ENCODE measurements around the gene KRTAP9-7. TPM values are rescaled to one million over a fixed set of nuclear protein-coding genes. Genes with fewer than 3 reads are reported as not detected.

KRTAP9-7 gene
- total and polyA plus RNA-seq, 2 of the 4 experiments (the other 2 are of a cell fraction), result not detected

GRCh38 chr17:41256291-41256685, 19.2 kb upstream of the KRTAP9-7 start:
- H4K8ac ChIP-seq (ENCODE audit: low read depth in 2 of 2, low read length in 2 of 2), result no peak overlapping the region
- CTCF ChIA-PET, result no interaction called here

More at GRCh38 chr17:41256291-41256685, 19.2 kb upstream of the KRTAP9-7 start:
- dilution Hi-C loops (cut with HindIII; ENCODE audit: low sequenced_read_pairs, unreplicated experiment), result no loop called here
- no peak overlapping the region for H3K18ac ChIP-seq (ENCODE audit: low read depth, low read length)
- H2AK9ac ChIP-seq (replicated peaks; ENCODE audit: low read depth, low read length, poor library complexity), result no peak overlapping the region
- no peak overlapping the region for H3K4me2 ChIP-seq (ENCODE audit: low read depth, low read length)
- H4K5ac ChIP-seq (ENCODE audit: low read depth, low read length), result no peak overlapping the region
- no peak overlapping the region for H2BK5ac ChIP-seq (ENCODE audit: low read depth, low read length, poor library complexity, severe bottlenecking)
- no peaks in the 10 kb centered on the region for H3K9me3 ChIP-seq (ENCODE audit: control insufficient read depth, insufficient read depth, low read length)
- no peak overlapping the region for H3K14ac ChIP-seq (replicated peaks; ENCODE audit: low read depth, low read length)
- H3K9me1 ChIP-seq (ENCODE audit: insufficient read depth, low read length), result no peaks in the 10 kb centered on the region
- H3K79me1 ChIP-seq (ENCODE audit: low read depth in 1 of 2, low read length in 2 of 2), result no peaks in the 10 kb centered on the region
- H3K4me1 ChIP-seq (ENCODE audit: control insufficient read depth, insufficient read depth, low read length), result no peaks in the 10 kb centered on the region
- no peak overlapping the region for H2AFZ ChIP-seq (replicated peaks; ENCODE audit: low read length, poor library complexity)
- no peaks in the 10 kb centered on the region for H4K20me1 ChIP-seq (ENCODE audit: insufficient read depth, low read length)
- no peak for DNase-seq
- POLR2A ChIA-PET (ENCODE audit: unreplicated experiment), result no interaction called here
- peaks cover 19% of the 10 kb centered on the region for H3K27me3 ChIP-seq (ENCODE audit: control insufficient read depth, insufficient read depth, low read length)
- H4K91ac ChIP-seq (ENCODE audit: insufficient read depth, low read depth, low read length), result no peak overlapping the region
- intact Hi-C loops (cut with micrococcal nuclease), result no loop called here
- no peak overlapping the region for H3K9ac ChIP-seq (ENCODE audit: low read depth, low read length)
- WGBS, 2 experiments (ENCODE audit: extremely low coverage in 2 of 2, insufficient read length in 1 of 2), result no CpG with 5 or more reads among the region's 1 CpG
- no peak overlapping the region for H2BK20ac ChIP-seq (ENCODE audit: low read depth, low read length)
- H3K4me3 ChIP-seq (ENCODE audit: insufficient read depth, low read depth, low read length), result no peak overlapping the region
- H2BK120ac ChIP-seq (ENCODE audit: low read depth, low read length), result no peak overlapping the region
- H3K23ac ChIP-seq (ENCODE audit: low read depth, low read length), result no peak overlapping the region
- no peak for ATAC-seq (ENCODE audit: low read depth)
- no peak overlapping the region for H3K4ac ChIP-seq (ENCODE audit: low read depth, low read length)
- in situ Hi-C loops (cut with MboI; ENCODE audit: low sequenced_read_pairs), result no loop called here
- no peaks in the 10 kb centered on the region for H3K36me3 ChIP-seq (ENCODE audit: control insufficient read depth, insufficient read depth, low read length)
- no peak overlapping the region for H2AK5ac ChIP-seq (ENCODE audit: low read depth, low read length)
- BruUV-seq (replicated peaks), result no TSS peak
- no peak overlapping the region for H2BK15ac ChIP-seq (ENCODE audit: low read depth, low read length)
- H3K27ac ChIP-seq (ENCODE audit: insufficient read depth, low read length), result no peak overlapping the region
- TF ChIP-seq RCOR1 (IDR thresholded peaks at IDR 0.05; ENCODE audit: insufficient replicate concordance, low read length) (no peak), MAFK (IDR thresholded peaks at IDR 0.05; ENCODE audit: low read depth, low read length) (no peak), POLR2A (IDR thresholded peaks at IDR 0.05; ENCODE audit: low read depth, low read length) (no peak), BHLHE40 (IDR thresholded peaks at IDR 0.05; ENCODE audit: low read depth, low read length) (no peak), USF2 (IDR thresholded peaks at IDR 0.05; ENCODE audit: low read depth, low read length) (no peak), ELK1 (IDR thresholded peaks at IDR 0.05; ENCODE audit: borderline replicate concordance, low read depth, low read length) (no peak), RAD21 (IDR thresholded peaks at IDR 0.05; ENCODE audit: low read length) (no peak), NFE2L2 (IDR thresholded peaks at IDR 0.05; ENCODE audit: low read depth, low read length) (no peak), MXI1 (IDR thresholded peaks at IDR 0.05; ENCODE audit: borderline replicate concordance, low read depth, low read length) (no peak), CHD1 (IDR thresholded peaks at IDR 0.05; ENCODE audit: low read depth, low read length) (no peak), MAZ (IDR thresholded peaks at IDR 0.05; ENCODE audit: borderline replicate concordance, low read depth, low read length) (no peak), SMC3 (IDR thresholded peaks at IDR 0.05; ENCODE audit: low read depth, low read length) (no peak)
- no peak overlapping the region for H3K56ac ChIP-seq (ENCODE audit: extremely low read depth, insufficient read depth, low read length)
